HG03442 (cell line): ENCODE measurements around the gene SLC9C2.

Source experiments
- ATAC-seq: cut with Tn5 transposase; IDR thresholded peaks from one replicate; pipeline ENCODE4 v1.9.1; 2021; ENCODE audit warnings: mild to moderate bottlenecking, moderate library complexity; ENCODE audit not compliant: unreplicated experiment

The SLC9C2 gene

DNA sequence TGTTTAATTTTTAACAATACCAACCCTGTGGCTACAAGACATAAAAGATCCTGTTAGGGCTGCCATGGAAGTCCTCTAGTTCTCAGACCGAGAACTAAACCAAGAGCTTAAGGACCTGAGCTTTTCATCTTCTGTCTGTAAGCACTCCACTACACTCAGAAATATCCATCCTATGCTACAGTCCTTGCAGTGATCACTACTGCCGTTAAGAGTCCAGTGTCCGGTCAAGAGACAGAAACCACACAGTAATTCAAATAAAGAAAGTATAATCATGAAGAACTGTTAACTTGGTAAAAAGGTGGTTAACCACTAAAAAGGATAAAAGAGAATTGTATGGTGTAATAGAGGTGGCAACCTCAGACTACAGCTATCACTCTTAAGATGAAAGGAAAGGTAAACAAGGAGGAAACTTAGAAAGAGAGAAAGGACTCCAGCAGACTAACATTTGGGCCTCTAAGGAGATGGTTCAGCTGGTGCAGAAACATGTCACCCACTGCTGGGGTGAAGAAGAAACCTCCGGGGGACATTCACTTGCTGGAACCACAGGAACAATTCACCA lies 147.8 kb downstream of the SLC9C2 start:
- ATAC-seq: no peak

DNA sequence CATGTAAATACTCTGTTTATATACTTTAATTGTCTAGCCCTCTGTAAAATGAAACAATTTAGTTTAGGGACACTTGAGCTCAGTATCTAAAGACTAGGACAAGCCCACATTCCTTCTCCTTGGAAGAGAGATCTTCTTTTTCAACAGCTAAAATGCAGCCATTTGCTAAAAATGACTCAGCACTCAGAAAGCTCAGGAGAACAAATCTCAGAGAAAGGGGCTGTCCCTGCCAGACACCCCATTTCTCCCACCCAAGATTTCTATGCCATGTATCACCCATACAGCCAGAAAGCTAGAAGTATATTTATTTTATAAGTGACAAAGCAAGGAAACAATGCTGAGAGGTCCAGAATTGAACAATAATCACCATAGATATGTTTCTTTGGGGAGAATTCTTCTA lies 148.9 kb downstream of the SLC9C2 start:
- no peak for ATAC-seq

DNA sequence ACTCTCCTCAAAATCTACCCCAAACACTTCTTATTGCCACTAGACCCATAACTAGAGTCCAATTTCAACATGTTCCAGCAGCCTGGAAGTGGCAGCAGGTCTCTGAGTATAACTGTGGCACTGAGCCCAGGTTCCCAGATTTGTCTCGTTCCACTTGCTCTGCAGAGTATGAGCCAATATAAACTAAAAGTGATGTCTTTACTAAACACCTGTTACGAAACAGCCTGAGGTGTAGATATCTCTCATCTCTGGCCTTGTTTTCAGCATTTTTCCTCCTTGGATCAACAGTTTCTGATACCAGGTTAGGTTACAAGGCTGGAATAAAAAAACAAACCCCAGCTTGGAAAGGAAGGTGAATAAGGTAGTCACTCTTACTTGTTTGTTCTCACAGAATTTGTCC lies 150.9 kb downstream of the SLC9C2 start:
- no peak for ATAC-seq
